HG03175 (cell line): Measurements from ENCODE around the gene LRP1B.

Experiments
- ATAC-seq: cut with Tn5 transposase; IDR thresholded peaks from one replicate; pipeline ENCODE4 v1.9.1; 2021; ENCODE audit warnings: mild to moderate bottlenecking, moderate library complexity; ENCODE audit not compliant: unreplicated experiment

LRP1B gene

GRCh38 chr2:141703501-141703900, 427.3 kb downstream of the LRP1B start:
- no peak for ATAC-seq

GRCh38 chr2:141701618-141702017, 429.2 kb downstream of the LRP1B start:
- ATAC-seq: no peak

GRCh38 chr2:141699573-141699972, 431.2 kb downstream of the LRP1B start:
- ATAC-seq: no peak

GRCh38 chr2:141698500-141698899, 432.3 kb downstream of the LRP1B start:
- ATAC-seq: no peak

GRCh38 chr2:141697035-141697434, 433.8 kb downstream of the LRP1B start:
- no peak for ATAC-seq

GRCh38 chr2:141694180-141694579, 436.6 kb downstream of the LRP1B start:
- ATAC-seq: no peak

- ATAC-seq: no peak
These were observed 438.0 kb downstream of the LRP1B start for GRCh38 chr2:141692829-141693228.

GRCh38 chr2:141676139-141676538, 454.7 kb downstream of the LRP1B start:
- ATAC-seq: no peak

- no peak for ATAC-seq
These were observed 464.6 kb downstream of the LRP1B start for GRCh38 chr2:141666191-141666590.

- ATAC-seq: no peak
These were observed 470.6 kb downstream of the LRP1B start for GRCh38 chr2:141660232-141660631.

GRCh38 chr2:141654311-141654710, 476.5 kb downstream of the LRP1B start:
- no peak for ATAC-seq

GRCh38 chr2:141653184-141653583, 477.6 kb downstream of the LRP1B start:
- ATAC-seq: no peak

GRCh38 chr2:141652308-141652707, 478.5 kb downstream of the LRP1B start:
- no peak for ATAC-seq

GRCh38 chr2:141647353-141647752, 483.5 kb downstream of the LRP1B start:
- no peak for ATAC-seq

GRCh38 chr2:141641462-141641861, 489.4 kb downstream of the LRP1B start:
- no peak for ATAC-seq

- no peak for ATAC-seq
These were observed 491.0 kb downstream of the LRP1B start for GRCh38 chr2:141639809-141640208.

GRCh38 chr2:141633132-141633531, 497.7 kb downstream of the LRP1B start:
- ATAC-seq: no peak

GRCh38 chr2:141630407-141630930, 500.3 kb downstream of the LRP1B start:
- ATAC-seq: no peak

GRCh38 chr2:141620372-141620771, 510.4 kb downstream of the LRP1B start:
- ATAC-seq: no peak

GRCh38 chr2:141618457-141618856, 512.4 kb downstream of the LRP1B start:
- no peak for ATAC-seq

GRCh38 chr2:141611981-141612380, 518.8 kb downstream of the LRP1B start:
- no peak for ATAC-seq

GRCh38 chr2:141611176-141611571, 519.6 kb downstream of the LRP1B start:
- ATAC-seq: no peak

- no peak for ATAC-seq
These were observed 520.1 kb downstream of the LRP1B start for GRCh38 chr2:141610564-141611175.
